SKM-1 (cell line): ENCODE results near the gene VN1R5.

ENCODE experiments used
- DNase-seq: peaks from one replicate; lab custom pipeline; 2025; ENCODE audit not compliant: unreplicated experiment; lab: John Stamatoyannopoulos, UW

VN1R5 gene

GRCh38 chr1:247299723-247300381 lies 44.0 kb downstream of the VN1R5 start:
- no peak for DNase-seq

- no peak for DNase-seq
These were observed 44.8 kb downstream of the VN1R5 start for GRCh38 chr1:247300491-247301175.

- no peak for DNase-seq
These were observed 45.3 kb downstream of the VN1R5 start for GRCh38 chr1:247301176-247301540.

- no peak for DNase-seq
These were observed 47.3 kb downstream of the VN1R5 start for GRCh38 chr1:247303216-247303615.

- DNase-seq = no peak
These were observed 48.2 kb downstream of the VN1R5 start for GRCh38 chr1:247304031-247304430.
